Breast epithelium (tissue), 3 donors: ENCODE data around the gene ARID1B.

Experiments
- CTCF ChIP-seq, 3 donors: fragments of 450-650 bp; IDR thresholded peaks; one replicate each; pipeline ENCODE4 v1.5.1; 2016 to 2017; ENCODE audit warnings: antibody characterized with exemption in 3 of 3, mild to moderate bottlenecking in 3 of 3, moderate library complexity in 3 of 3
- POLR2A ChIP-seq: fragments of 450-650 bp; IDR thresholded peaks from one replicate; pipeline ENCODE4 v1.6.1; 2016; ENCODE audit warnings: antibody characterized with exemption, mild to moderate bottlenecking, moderate library complexity

GRCh38 chr6:156863504-156863903 lies 86.3 kb downstream of the ARID1B start:
- TF ChIP-seq POLR2A (no peak), CTCF (IDR thresholded peaks at IDR 0.05) (no peak)
